GM12875 (cell line): ENCODE measurements around the gene LCN15.
A peak's percentile ranks its signal among the peaks of the same experiment; 100 is the strongest.

Source experiments
- H3K4me3 ChIP-seq: one replicate; pipeline ENCODE4 v1.5.1; 2011; ENCODE audit warnings: low read depth, low read length, control low read depth
- TF ChIP-seq, protein P1 (sequence below): IDR thresholded peaks from 2 replicates; pipeline ENCODE4 v1.5.1; 2011; ENCODE audit warnings: low read depth, mild to moderate bottlenecking, control low read depth, inconsistent platforms, low read length, moderate library complexity, borderline replicate concordance; ENCODE audit not compliant: insufficient read depth

Gene LCN15

DNA sequence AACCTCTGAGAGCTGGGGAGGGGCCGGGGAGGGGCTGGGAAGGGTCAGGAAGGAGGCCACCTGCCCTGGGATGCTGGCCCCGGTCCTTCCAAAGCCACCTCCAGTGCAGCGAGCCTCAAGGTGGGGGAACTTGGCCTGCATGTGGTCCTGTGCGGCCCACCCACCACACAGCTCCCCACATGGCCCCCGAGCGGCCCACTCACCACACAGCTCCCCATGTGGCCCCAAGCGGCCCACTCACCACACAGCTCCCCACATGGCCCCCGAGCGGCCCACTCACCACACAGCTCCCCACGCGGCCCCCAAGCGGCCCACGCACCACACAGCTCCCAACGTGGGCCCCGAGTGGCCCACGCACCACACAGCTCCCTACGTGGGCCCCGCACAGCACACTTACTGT lies 19.5 kb downstream of the LCN15 start:
- TF ChIP-seq, protein P1, sequence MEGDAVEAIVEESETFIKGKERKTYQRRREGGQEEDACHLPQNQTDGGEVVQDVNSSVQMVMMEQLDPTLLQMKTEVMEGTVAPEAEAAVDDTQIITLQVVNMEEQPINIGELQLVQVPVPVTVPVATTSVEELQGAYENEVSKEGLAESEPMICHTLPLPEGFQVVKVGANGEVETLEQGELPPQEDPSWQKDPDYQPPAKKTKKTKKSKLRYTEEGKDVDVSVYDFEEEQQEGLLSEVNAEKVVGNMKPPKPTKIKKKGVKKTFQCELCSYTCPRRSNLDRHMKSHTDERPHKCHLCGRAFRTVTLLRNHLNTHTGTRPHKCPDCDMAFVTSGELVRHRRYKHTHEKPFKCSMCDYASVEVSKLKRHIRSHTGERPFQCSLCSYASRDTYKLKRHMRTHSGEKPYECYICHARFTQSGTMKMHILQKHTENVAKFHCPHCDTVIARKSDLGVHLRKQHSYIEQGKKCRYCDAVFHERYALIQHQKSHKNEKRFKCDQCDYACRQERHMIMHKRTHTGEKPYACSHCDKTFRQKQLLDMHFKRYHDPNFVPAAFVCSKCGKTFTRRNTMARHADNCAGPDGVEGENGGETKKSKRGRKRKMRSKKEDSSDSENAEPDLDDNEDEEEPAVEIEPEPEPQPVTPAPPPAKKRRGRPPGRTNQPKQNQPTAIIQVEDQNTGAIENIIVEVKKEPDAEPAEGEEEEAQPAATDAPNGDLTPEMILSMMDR: no peak
- H3K4me3 ChIP-seq: no peak overlapping the region

DNA sequence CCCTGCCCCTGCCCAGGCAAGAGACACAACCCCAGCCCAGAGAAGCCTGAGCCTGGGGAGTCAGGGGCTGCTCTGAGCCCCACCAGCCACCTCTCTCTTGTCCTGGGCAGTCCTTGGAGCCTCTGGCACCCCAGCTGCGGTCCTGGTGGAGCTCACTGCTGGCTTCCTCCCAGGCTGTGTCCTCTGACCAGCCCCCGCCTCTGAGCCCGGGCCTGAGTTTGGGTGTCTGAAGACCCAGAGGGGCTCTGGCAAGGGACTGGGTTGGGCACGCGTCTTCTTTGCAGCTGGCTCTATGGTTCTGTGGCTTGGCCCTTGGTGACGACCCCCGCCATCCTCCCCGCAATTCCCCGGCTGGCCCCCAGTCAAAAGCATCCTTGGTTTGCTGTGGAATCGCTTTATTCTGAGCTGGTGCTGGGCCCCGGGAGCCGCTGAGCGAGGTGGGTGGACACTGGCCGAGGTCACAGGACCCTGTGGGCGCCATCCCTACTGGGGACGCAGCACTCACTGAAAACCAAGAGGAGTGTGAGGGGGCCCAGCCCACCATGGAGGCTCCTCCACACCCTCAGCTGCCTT lies 20.6 kb downstream of the LCN15 start:
- no peak overlapping the region for H3K4me3 ChIP-seq
- TF ChIP-seq, protein P1: no peak

- TF ChIP-seq, protein P1: 0 out of 2 replicates have a peak, but pooled peaks have one; percentile 8
- no peak within 1 kb of the TSS for H3K4me3 ChIP-seq
Observed at GRCh38 chr9:136742591-136743391, 21.5 kb downstream of the LCN15 start, which contains the start of gene LCN10. LCN10 (minus strand) TSS chr9:136742940; CDS start chr9:136742903, 37 bp downstream.

GRCh38 chr9:136741883-136742571 lies 22.3 kb downstream of the LCN15 start:
- no peak overlapping the region for H3K4me3 ChIP-seq
- TF ChIP-seq, protein P1: no peak

GRCh38 chr9:136740971-136741882 lies 23.1 kb downstream of the LCN15 start:
- no peak overlapping the region for H3K4me3 ChIP-seq
- TF ChIP-seq, protein P1: no peak

DNA sequence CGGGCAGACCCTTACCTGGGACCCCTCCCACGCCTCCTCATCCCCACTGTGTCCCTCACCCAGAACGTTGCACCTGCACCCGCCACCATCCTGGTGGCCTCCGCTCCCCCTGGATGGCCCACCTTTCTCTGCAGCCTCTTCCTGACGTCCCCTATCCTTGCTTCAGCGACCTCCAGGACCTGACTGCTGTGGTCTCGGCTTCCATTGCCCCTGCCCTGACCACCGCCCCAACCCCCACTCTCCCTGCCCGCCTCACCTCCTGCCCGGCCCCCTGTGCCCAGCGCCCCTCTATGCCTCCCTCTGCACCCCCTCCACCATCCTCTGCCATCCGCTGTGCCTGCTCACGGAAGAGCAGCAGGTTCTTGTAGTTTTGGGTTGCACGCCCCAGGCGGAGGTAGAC lies 23.8 kb downstream of the LCN15 start:
- TF ChIP-seq, protein P1: no peak
- no peak overlapping the region for H3K4me3 ChIP-seq
